H1 (cell line): Measurements from ENCODE around the gene PRDM10. TPM values are rescaled to one million over a fixed set of nuclear protein-coding genes. Genes with fewer than 3 reads are reported as not detected.

ENCODE experiments used
- ASH2L ChIP-seq: fragments of 200-600, 300-600 bp; sonication (generic); IDR thresholded peaks from one replicate; pipeline ENCODE4 v1.7.1; 2017; ENCODE audit warnings: low read length
- ATF3 ChIP-seq: IDR thresholded peaks from 2 replicates; pipeline ENCODE4 v1.6.1; 2011; ENCODE audit warnings: low read depth, mild to moderate bottlenecking, low read length; ENCODE audit not compliant: insufficient read depth
- CBX5 ChIP-seq: fragments of 300-800, 300-1000 bp; sonication (generic); IDR thresholded peaks from 2 replicates; pipeline ENCODE4 v1.7.1; 2016; ENCODE audit warnings: antibody characterized with exemption, low read length, low read depth
- CREB1 ChIP-seq: IDR thresholded peaks from 2 replicates; pipeline ENCODE4 v1.6.1; 2012; ENCODE audit warnings: inconsistent platforms
- EZH2 ChIP-seq: fragments of 200-600 bp; sonication (generic); IDR thresholded peaks from 2 replicates; pipeline ENCODE4 v1.7.1; 2012; ENCODE audit warnings: low read depth, mild to moderate bottlenecking, moderate library complexity, low read length, inconsistent platforms; ENCODE audit not compliant: severe bottlenecking
- FOSL1 ChIP-seq: IDR thresholded peaks from 2 replicates; pipeline ENCODE4 v1.6.1; 2011; ENCODE audit warnings: mild to moderate bottlenecking, low read depth, low read length, moderate library complexity; ENCODE audit not compliant: insufficient read depth
- HDAC2 ChIP-seq, 2 experiments: fragments of 300-600 bp in 1 of 2; sonication (generic) in 1 of 2; IDR thresholded peaks; 2 replicates each; pipeline ENCODE4 v1.6.1; 2011 to 2012; ENCODE audit warnings: low read depth in 2 of 2, low read length in 2 of 2, mild to moderate bottlenecking in 2 of 2, moderate library complexity in 2 of 2, borderline replicate concordance in 1 of 2, inconsistent platforms in 1 of 2
- POLR2AphosphoS5 ChIP-seq: IDR thresholded peaks from 2 replicates; pipeline ENCODE4 v1.6.1; 2011; ENCODE audit warnings: low read depth, low read length
- POU5F1 ChIP-seq: IDR thresholded peaks from 2 replicates; pipeline ENCODE4 v1.6.1; 2011; ENCODE audit warnings: low read depth, mild to moderate bottlenecking, low read length, moderate library complexity
- RAD21 ChIP-seq, 2 experiments: IDR thresholded peaks in 1 of 2; conservative IDR thresholded peaks in 1 of 2; 2 replicates each; pipeline ENCODE4 v1.6.1; 2011; ENCODE audit warnings: low read depth in 2 of 2, low read length in 2 of 2, improper control_type of control experiment in 1 of 2, inconsistent platforms in 1 of 2, mild to moderate bottlenecking in 1 of 2, moderate library complexity in 1 of 2
- RFX5 ChIP-seq: IDR thresholded peaks from 2 replicates; pipeline ENCODE4 v1.6.1; 2011; ENCODE audit warnings: low read depth, low read length, improper control_type of control experiment, borderline replicate concordance
- SRF ChIP-seq: IDR thresholded peaks from 2 replicates; pipeline ENCODE4 v1.6.1; 2011; ENCODE audit warnings: mild to moderate bottlenecking, low read depth, low read length, moderate library complexity
- TCF12 ChIP-seq: IDR thresholded peaks from 2 replicates; pipeline ENCODE4 v1.6.1; 2011; ENCODE audit warnings: low read depth, mild to moderate bottlenecking, low read length
- TEAD4 ChIP-seq: IDR thresholded peaks from 2 replicates; pipeline ENCODE4 v1.6.1; 2012; ENCODE audit warnings: low read depth, low read length, inconsistent platforms, mixed read lengths
- polyA plus RNA-seq, 7 experiments: library from polyadenylated mRNA; depleted of rRNA in 3 of 7; stranded (reverse) in 5 of 7; unstranded in 2 of 7; fragments of >200 nt in 5 of 7; fragments of 200-250 nt in 2 of 7; gene quantifications; 1 replicate in 5 of 7; 2 replicates in 1 of 7; 4 replicates in 1 of 7; pipeline versions ENCODE4 v1.2.1 to v1.2.3, GENCODE V29; 2011 to 2013; ENCODE audit warnings: missing spikeins in 2 of 7, mixed read lengths in 2 of 7
- total RNA-seq: library from RNA; stranded (reverse); fragmentation: NEBNext Ultra II Directional; extraction: Animal tissue kit (Norgen Biotek cat#: 25700); gene quantifications from 2 replicates; pipeline ENCODE4 v1.2.1, GENCODE V29; 2021

The PRDM10 gene
- total and polyA plus RNA-seq, 2 of the 8 experiments (the other 6 are each of a cell fraction or from before 2014, with no cell fraction given): 15.5 to 19.2 TPM

GRCh38 chr11:130002846-130003716, 446 bp upstream of the PRDM10 start (continued):
- peak; percentile 79 for TF ChIP-seq ASH2L
- no peak for TF ChIP-seq CBX5
- 0 out of 2 replicates have a peak, but pooled peaks have one; percentile 37 for TF ChIP-seq TCF12
- no peak; a peak in 1 of 4 replicates for TF ChIP-seq RAD21 (IDR thresholded peaks at IDR 0.05 in 1 of 2, conservative IDR thresholded peaks at IDR 0.05 in 1 of 2; ENCODE audit: low read depth in 2 of 2, low read length in 2 of 2)
- peak; percentile 36; the same call in 1 of the 2 replicates for TF ChIP-seq CREB1
- no peak for TF ChIP-seq EZH2
- peak; percentile 6; the same call in 1 of the 2 replicates for TF ChIP-seq POLR2AphosphoS5
- no peak for TF ChIP-seq TEAD4
- TF ChIP-seq HDAC2 (IDR thresholded peaks at IDR 0.05; ENCODE audit: borderline replicate concordance in 1 of 2, low read depth in 2 of 2, low read length in 2 of 2): peak; percentile 26 to 44; a peak in 1 of 4 replicates
- TF ChIP-seq POU5F1: no peak
- TF ChIP-seq RFX5: peak; percentile 97
- TF ChIP-seq ATF3: no peak
- no peak for TF ChIP-seq FOSL1
- TF ChIP-seq SRF: no peak
